Activated CD4-positive, alpha-beta T cell treated with anti-CD3 and anti-CD28 coated beads for 4 hours (primary cell): ENCODE results near the gene ZBTB38.

Experiments
- DNase-seq, 2 donors: peaks; one replicate each; pipeline ENCODE4 v3.0.0-alpha.2; 2020

ZBTB38 gene

GRCh38 chr3:141368062-141368924 is at the start of gene ZBTB38:
ZBTB38 (plus strand) TSS chr3:141368504; CDS start chr3:141442389, 73,885 bp downstream.
- no peak for DNase-seq

GRCh38 chr3:141320399-141321108 is 47.8 kb upstream of the ZBTB38 start:
- no peak for DNase-seq

- DNase-seq = no peak
Observed at GRCh38 chr3:141321109-141321497, 47.2 kb upstream of the ZBTB38 start.

GRCh38 chr3:141323936-141324704 is 44.2 kb upstream of the ZBTB38 start:
- no peak for DNase-seq

GRCh38 chr3:141326123-141326522 is 42.2 kb upstream of the ZBTB38 start:
- no peak for DNase-seq

GRCh38 chr3:141326626-141327025 is 41.7 kb upstream of the ZBTB38 start:
- no peak for DNase-seq

GRCh38 chr3:141328286-141329166 is 39.8 kb upstream of the ZBTB38 start:
- DNase-seq = no peak

- no peak for DNase-seq
Observed at GRCh38 chr3:141330235-141330634, 38.1 kb upstream of the ZBTB38 start.

- no peak for DNase-seq
Observed at GRCh38 chr3:141330718-141331376, 37.5 kb upstream of the ZBTB38 start.

GRCh38 chr3:141331377-141332318 is 36.7 kb upstream of the ZBTB38 start:
- DNase-seq = no peak

- no peak for DNase-seq
Observed at GRCh38 chr3:141332416-141332815, 35.9 kb upstream of the ZBTB38 start.

- no peak for DNase-seq
Observed at GRCh38 chr3:141333836-141334626, 34.3 kb upstream of the ZBTB38 start.

GRCh38 chr3:141334627-141335250 is 33.6 kb upstream of the ZBTB38 start:
- no peak for DNase-seq

GRCh38 chr3:141335531-141336061 is 32.7 kb upstream of the ZBTB38 start:
- DNase-seq = no peak

- no peak for DNase-seq
Observed at GRCh38 chr3:141336672-141337522, 31.4 kb upstream of the ZBTB38 start.

- DNase-seq = no peak
Observed at GRCh38 chr3:141337523-141337854, 30.8 kb upstream of the ZBTB38 start.

GRCh38 chr3:141337991-141338390 is 30.3 kb upstream of the ZBTB38 start:
- DNase-seq = no peak

GRCh38 chr3:141338881-141339280 is 29.4 kb upstream of the ZBTB38 start:
- DNase-seq = no peak
